Medulla oblongata (tissue), 1 donor: ENCODE data around the gene FCER1A.

Experiments
- DNase-seq: peaks from one replicate; pipeline ENCODE4 v3.0.0-alpha.2; 2015; ENCODE audit errors: extremely low spot score

Gene FCER1A

GRCh38 chr1:159352436-159352835, 50.3 kb downstream of the FCER1A start:
- no peak for DNase-seq
